Measurements from ENCODE around the gene TMEM212. TPM values are rescaled to one million over a fixed set of nuclear protein-coding genes. Genes with fewer than 3 reads are reported as not detected.

TMEM212 gene
- total and polyA plus RNA-seq, 12 donors = 0.06 TPM; not detected in 11

DNA sequence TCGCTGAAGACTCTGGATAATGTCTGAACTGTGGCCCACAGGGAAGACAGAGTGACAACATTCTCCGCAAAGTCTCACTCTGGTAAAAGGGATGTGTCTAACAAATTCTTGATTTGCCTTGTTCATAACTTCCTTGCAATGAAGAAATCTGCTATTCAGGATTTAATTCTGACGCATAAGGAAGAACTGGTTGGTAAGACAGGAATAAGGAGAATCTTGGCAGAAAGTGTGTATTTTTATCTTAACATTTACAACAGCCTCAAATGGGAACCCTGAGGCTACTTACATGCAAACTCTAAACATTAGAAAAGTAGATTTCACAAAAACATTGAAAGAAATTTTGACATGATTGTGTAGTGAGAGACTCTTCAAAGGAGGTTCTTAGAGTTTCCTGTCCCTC is 22.1 kb upstream of the TMEM212 start:
- no peak overlapping the region for H3K27ac ChIP-seq

DNA sequence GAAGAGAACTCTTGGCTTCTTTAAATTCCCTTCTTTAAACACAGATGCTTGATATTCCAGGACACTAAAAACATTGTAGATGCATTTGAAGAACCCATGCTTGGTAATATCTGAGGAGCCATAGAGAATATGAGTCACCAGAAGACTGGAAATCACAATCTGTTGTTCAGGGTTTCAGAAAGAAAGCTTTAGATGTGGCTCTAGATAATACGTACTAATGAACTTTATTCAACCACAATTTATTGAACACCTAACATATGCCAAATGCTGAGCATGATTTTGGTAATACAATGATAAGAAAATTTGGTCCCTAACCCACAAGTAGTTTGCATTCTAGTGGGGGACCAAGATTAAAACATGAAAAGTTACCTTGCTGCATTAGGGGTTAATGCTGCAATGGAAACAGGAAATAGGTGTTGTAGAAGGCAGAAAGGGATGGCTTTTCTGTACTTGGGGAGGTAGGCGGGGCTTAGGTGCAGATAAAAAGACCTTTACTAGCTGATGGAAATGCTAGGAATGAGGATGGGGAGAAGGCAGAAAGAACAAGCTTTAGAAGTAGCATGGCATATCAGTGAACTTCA is 21.3 kb upstream of the TMEM212 start:
- no peaks in the 10 kb centered on the region for H3K36me3 ChIP-seq (replicated peaks in 1 of 2)
- no peaks in the 10 kb centered on the region for H3K4me1 ChIP-seq (replicated peaks in 1 of 2)
- no peak overlapping the region for H3K4me3 ChIP-seq
- H3K9me3 ChIP-seq (replicated peaks in 1 of 3) = no peaks in the 10 kb centered on the region
- intact Hi-C loops (cut with DNase I) = no loop called here
- TF ChIP-seq POLR2A (IDR thresholded peaks at IDR 0.05) (no peak), CTCF (IDR thresholded peaks at IDR 0.05) (no peak)
- DNase-seq = no peak
- no peaks in the 10 kb centered on the region for H3K27me3 ChIP-seq
- H3K27ac ChIP-seq = no peak overlapping the region
- WGBS, 4 donors = 44 to 84% (median 63%) methylated on average over 2 of the region's 2 CpGs

More for the DNA sequence above, 22.1 kb upstream of the TMEM212 start:
- H3K4me1 ChIP-seq (replicated peaks in 1 of 2) = no peaks in the 10 kb centered on the region
- H3K9me3 ChIP-seq (replicated peaks in 1 of 3) = no peaks in the 10 kb centered on the region
- TF ChIP-seq POLR2A (IDR thresholded peaks at IDR 0.05) = no peak
- no peak for TF ChIP-seq CTCF (IDR thresholded peaks at IDR 0.05)
- intact Hi-C loops (cut with DNase I) = no loop called here
- 90 to 94% (median 92%) methylated on average over 3 of the region's 3 CpGs for WGBS, 4 donors
- no peak overlapping the region for H3K4me3 ChIP-seq
- no peaks in the 10 kb centered on the region for H3K36me3 ChIP-seq (replicated peaks in 1 of 2)
- no peak for DNase-seq
- H3K27me3 ChIP-seq = no peaks in the 10 kb centered on the region

GRCh38 chr3:171822431-171823106 is 20.6 kb upstream of the TMEM212 start:
- intact Hi-C loops (cut with DNase I) = no loop called here
- no peaks in the 10 kb centered on the region for H3K36me3 ChIP-seq (replicated peaks in 1 of 2)
- H3K4me1 ChIP-seq (replicated peaks in 1 of 2) = no peaks in the 10 kb centered on the region

GRCh38 chr3:171824116-171824515 is 19.0 kb upstream of the TMEM212 start:
- WGBS, 4 donors = 81 to 85% (median 82%) methylated on average over 6 of the region's 6 CpGs
- Histone ChIP-seq H3K36me3 (replicated peaks in 1 of 2) (no peaks in the 10 kb centered on the region), H3K4me3 (no peak overlapping the region), H3K27me3 (no peaks in the 10 kb centered on the region), H3K27ac (no peak overlapping the region), H3K4me1 (replicated peaks in 1 of 2) (peaks cover 4 to 5% of the 10 kb centered on the region in 2 donors), H3K9me3 (replicated peaks in 1 of 3) (no peaks in the 10 kb centered on the region)
- no peak for TF ChIP-seq POLR2A (IDR thresholded peaks at IDR 0.05)
- TF ChIP-seq CTCF (IDR thresholded peaks at IDR 0.05) = no peak
- intact Hi-C loops (cut with DNase I) = no loop called here
- DNase-seq = peak in 1 of 7 donors; percentile 57

More at GRCh38 chr3:171822431-171823106, 20.6 kb upstream of the TMEM212 start:
- WGBS, 4 donors = 65 to 85% (median 71%) methylated on average over 4 of the region's 4 CpGs
- H3K9me3 ChIP-seq (replicated peaks in 1 of 3) = no peaks in the 10 kb centered on the region
- H3K4me3 ChIP-seq = no peak overlapping the region
- no peak overlapping the region for H3K27ac ChIP-seq
- H3K27me3 ChIP-seq = no peaks in the 10 kb centered on the region
- no peak for DNase-seq
- TF ChIP-seq POLR2A (IDR thresholded peaks at IDR 0.05) (no peak), CTCF (IDR thresholded peaks at IDR 0.05) (no peak)

All from adrenal gland (tissue), 12 donors.